Measurements from ENCODE around the gene NRN1.

DNA sequence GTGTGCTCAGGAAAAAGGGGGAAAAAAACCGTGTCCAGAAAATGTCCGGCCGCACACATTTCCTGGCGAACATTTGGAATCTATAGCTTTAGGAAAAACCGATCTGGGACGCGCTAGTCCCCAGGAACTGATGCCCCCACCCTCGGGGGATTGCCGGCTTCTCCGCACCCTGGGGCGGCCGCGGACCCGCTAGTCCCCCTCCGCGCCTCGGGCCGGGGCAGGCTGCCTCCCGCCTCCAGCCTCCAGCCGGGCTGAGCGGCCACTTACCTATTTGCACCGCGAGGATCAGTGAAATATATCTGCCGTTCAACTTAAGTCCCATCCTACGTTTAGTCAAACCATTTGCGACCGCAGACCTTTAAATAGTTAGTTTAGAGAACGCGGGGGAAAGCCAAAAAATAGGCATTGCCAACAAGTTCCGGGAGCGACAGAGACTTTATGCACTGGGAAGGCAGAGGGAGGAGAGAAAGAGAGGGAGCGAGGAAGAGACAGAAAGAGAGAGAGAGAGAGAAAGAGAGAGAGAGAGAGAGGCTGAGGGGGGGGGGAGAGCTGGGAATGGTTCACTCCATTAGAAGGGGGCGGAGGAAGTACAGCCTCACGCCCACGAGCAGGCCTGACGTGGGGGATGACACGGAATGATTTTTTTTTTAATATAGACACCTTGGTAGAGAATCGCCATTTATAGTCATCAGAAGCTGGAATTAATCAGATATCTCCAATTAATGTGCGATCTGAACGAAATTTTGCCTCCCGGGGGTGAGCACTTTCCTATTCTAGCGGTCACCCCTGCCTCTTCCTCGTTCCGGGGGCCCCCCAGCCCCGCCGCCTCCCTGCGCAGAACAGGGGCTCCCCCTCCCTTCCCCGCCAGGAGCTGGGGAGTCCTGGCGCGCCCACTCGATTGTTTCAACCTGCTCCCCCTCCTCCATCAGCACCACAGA, at the start of gene NRN1:
- TF ChIP-seq, protein P1, sequence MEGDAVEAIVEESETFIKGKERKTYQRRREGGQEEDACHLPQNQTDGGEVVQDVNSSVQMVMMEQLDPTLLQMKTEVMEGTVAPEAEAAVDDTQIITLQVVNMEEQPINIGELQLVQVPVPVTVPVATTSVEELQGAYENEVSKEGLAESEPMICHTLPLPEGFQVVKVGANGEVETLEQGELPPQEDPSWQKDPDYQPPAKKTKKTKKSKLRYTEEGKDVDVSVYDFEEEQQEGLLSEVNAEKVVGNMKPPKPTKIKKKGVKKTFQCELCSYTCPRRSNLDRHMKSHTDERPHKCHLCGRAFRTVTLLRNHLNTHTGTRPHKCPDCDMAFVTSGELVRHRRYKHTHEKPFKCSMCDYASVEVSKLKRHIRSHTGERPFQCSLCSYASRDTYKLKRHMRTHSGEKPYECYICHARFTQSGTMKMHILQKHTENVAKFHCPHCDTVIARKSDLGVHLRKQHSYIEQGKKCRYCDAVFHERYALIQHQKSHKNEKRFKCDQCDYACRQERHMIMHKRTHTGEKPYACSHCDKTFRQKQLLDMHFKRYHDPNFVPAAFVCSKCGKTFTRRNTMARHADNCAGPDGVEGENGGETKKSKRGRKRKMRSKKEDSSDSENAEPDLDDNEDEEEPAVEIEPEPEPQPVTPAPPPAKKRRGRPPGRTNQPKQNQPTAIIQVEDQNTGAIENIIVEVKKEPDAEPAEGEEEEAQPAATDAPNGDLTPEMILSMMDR (IDR thresholded peaks at IDR 0.05) = no peak
- TF ChIP-seq POLR2A (IDR thresholded peaks at IDR 0.05) = no peak

All from adrenal gland (tissue), 5 donors.